Effector memory CD8-positive, alpha-beta T cell (primary cell): Measurements from ENCODE around the gene GATAD2B.

ENCODE experiments used
- ATAC-seq: fragments of 150-1000 bp; cut with Tn5 transposase; replicated peaks from 2 replicates; pipeline ENCODE4 v1.10.0; 2021; ENCODE audit warnings: mild to moderate bottlenecking, moderate library complexity
- DNase-seq, 3 experiments: peaks; one replicate each; pipeline ENCODE4 v3.0.0; 2021
- H3K27ac Mint-ChIP-seq, 2 donors: one replicate each; pipeline ENCODE4 v1.8.0; 2022; ENCODE audit warnings: mild to moderate bottlenecking in 2 of 2, mixed read lengths in 2 of 2, moderate library complexity in 2 of 2
- H3K27me3 Mint-ChIP-seq, 2 donors: one replicate each; pipeline ENCODE4 v1.8.0; 2022; ENCODE audit warnings: mixed read lengths in 2 of 2
- H3K36me3 Mint-ChIP-seq: one replicate; pipeline ENCODE4 v1.8.0; 2022; ENCODE audit warnings: mild to moderate bottlenecking, moderate library complexity, mixed read lengths; ENCODE audit not compliant: insufficient read depth
- H3K4me1 Mint-ChIP-seq, 2 donors: one replicate each; pipeline ENCODE4 v1.8.0; 2022; ENCODE audit warnings: low read depth in 2 of 2, mixed read lengths in 2 of 2
- H3K4me3 Mint-ChIP-seq, 2 donors: one replicate each; pipeline ENCODE4 v1.8.0; 2022; ENCODE audit warnings: mild to moderate bottlenecking in 2 of 2, mixed read lengths in 2 of 2, moderate library complexity in 2 of 2
- H3K9me3 Mint-ChIP-seq, 2 donors: one replicate each; pipeline ENCODE4 v1.8.0; 2022; ENCODE audit warnings: mixed read lengths in 2 of 2

The GATAD2B gene

DNA sequence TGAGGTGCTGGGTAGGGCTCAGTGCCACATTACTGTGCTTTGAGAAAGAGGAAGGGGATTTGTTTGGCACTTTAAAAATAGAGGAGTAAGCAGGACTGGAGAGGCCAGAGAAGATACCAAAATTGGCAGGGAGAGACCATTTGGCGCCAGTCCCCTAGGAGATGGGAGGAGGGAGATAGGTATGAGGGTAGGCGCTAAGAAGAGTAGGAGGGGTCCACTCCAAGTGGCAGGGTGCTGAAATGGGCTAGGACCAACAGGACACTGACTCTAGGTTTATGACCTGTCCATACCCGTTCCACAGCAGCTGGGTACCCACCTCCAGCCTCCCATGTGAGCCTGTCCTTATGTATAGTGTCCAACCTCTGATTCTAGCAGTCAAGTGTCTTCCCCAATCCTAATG, 36.7 kb upstream of the GATAD2B start:
- H3K4me1 Mint-ChIP-seq: peaks cover 42 to 45% of the 10 kb centered on the region in 2 donors
- DNase-seq (no peak), ATAC-seq (no peak)
- H3K36me3 Mint-ChIP-seq: peaks cover 9% of the 10 kb centered on the region
- no peak overlapping the region for H3K4me3 Mint-ChIP-seq
- H3K27me3 Mint-ChIP-seq: no peaks in the 10 kb centered on the region
- peak overlapping the region in 1 of 2 donors; percentile 83 for H3K27ac Mint-ChIP-seq
- no peaks in the 10 kb centered on the region for H3K9me3 Mint-ChIP-seq

DNA sequence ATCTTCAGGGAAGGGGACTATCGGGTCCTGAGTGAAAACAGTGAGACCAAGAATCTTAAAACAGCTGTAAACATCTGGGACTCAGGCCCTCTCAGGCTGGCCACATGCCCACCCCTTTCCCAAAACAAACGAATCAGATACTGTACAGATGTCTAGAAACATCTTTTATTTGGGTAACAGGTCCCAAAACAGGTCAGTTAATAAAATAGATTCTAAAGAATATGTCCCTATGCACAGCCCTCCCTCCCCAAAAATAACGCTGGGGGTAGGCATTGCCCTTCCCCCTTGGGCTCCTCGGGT, 36.1 kb upstream of the GATAD2B start:
- peak overlapping the region; percentile 83 to 92 for H3K27ac Mint-ChIP-seq
- H3K4me1 Mint-ChIP-seq: peaks cover 44 to 45% of the 10 kb centered on the region in 2 donors
- DNase-seq (no peak), ATAC-seq (no peak)
- no peaks in the 10 kb centered on the region for H3K27me3 Mint-ChIP-seq
- no peaks in the 10 kb centered on the region for H3K9me3 Mint-ChIP-seq
- H3K4me3 Mint-ChIP-seq: peak overlapping the region; percentile 89 to 90
- H3K36me3 Mint-ChIP-seq: peaks cover 11% of the 10 kb centered on the region

DNA sequence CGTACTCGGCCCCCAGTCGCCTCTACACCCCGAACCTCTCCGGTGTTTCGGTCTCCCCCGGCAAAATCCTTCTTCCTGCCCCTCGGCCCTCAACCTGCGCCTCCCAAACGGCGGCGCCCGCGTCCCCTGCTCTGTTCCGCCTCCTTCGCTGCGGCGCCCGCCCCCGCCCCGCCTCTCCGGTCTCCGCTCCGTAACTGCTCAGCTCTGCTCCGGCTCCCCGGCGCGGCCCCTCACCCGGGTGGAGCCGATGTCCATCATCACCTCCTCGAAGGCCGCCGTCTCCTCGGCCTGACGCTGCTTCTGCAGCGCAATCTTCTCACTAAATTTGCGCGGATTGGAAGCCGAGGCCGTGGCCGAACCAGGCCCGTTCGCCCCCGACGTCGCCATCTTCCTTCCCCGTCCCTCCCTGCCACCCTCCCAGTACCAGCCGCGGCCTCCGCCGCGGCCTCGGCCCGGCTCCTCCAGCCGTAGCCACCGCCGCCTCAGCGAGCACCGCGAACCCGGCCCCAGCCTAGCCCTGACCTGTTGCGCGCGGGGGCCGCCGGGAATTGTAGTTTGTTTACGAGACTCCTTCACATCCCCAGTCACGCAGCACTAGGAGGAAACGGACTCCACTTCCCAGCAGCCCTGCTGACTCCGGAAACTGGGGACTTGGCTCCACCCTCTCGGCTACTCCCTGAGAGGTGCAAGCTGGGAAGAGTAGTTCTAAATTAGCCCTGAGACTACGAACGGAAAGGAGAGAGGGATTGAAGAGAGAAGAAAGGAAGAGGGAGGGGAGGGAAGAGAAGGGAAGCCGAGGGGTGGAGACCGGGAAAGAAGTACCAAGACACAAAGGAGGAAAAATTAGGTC, 35.6 kb upstream of the GATAD2B start, which contains the start of gene CRTC2:
Gene CRTC2 (minus strand): TSS at position 502 of the 850 bp plus-strand sequence. CDS start 115 bp downstream, at position 387.
- DNase-seq: peak; percentile 95 to 98 (median 97)
- Mint-ChIP-seq H3K4me1 (peaks cover 42 to 43% of the 10 kb centered on the region in 2 donors), H3K27ac (peak within 1 kb of the TSS; percentile 83 to 92), H3K27me3 (no peaks in the 10 kb centered on the region), H3K4me3 (peak within 1 kb of the TSS; percentile 89 to 90), H3K9me3 (no peaks in the 10 kb centered on the region), H3K36me3 (peaks cover 14% of the 10 kb centered on the region)
- peak; percentile 89 for ATAC-seq

DNA sequence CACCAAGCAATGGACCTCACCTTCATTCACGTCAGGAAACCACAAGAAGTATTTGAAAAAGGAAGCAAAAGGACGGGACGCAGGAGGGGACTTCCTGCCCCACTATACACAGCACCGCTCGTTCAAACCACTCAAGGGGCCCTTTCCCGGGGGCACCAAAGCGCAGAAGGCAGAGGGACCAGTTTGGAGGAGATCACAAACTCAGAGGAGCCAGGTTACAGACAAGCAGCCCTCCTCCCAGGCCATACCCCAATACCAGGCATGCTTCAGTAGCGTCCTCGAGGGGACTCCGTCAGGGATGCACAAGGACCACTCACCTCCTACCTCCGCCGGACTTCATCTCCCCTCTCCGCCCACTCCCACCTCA, 35.0 kb upstream of the GATAD2B start:
- H3K4me1 Mint-ChIP-seq: peaks cover 40 to 41% of the 10 kb centered on the region in 2 donors
- peak; percentile 28 for ATAC-seq
- peak; percentile 25 to 44 (median 32) for DNase-seq
- peak overlapping the region; percentile 83 to 92 for H3K27ac Mint-ChIP-seq
- no peaks in the 10 kb centered on the region for H3K9me3 Mint-ChIP-seq
- no peaks in the 10 kb centered on the region for H3K27me3 Mint-ChIP-seq
- peaks cover 20% of the 10 kb centered on the region for H3K36me3 Mint-ChIP-seq
- peak overlapping the region; percentile 89 to 90 for H3K4me3 Mint-ChIP-seq

DNA sequence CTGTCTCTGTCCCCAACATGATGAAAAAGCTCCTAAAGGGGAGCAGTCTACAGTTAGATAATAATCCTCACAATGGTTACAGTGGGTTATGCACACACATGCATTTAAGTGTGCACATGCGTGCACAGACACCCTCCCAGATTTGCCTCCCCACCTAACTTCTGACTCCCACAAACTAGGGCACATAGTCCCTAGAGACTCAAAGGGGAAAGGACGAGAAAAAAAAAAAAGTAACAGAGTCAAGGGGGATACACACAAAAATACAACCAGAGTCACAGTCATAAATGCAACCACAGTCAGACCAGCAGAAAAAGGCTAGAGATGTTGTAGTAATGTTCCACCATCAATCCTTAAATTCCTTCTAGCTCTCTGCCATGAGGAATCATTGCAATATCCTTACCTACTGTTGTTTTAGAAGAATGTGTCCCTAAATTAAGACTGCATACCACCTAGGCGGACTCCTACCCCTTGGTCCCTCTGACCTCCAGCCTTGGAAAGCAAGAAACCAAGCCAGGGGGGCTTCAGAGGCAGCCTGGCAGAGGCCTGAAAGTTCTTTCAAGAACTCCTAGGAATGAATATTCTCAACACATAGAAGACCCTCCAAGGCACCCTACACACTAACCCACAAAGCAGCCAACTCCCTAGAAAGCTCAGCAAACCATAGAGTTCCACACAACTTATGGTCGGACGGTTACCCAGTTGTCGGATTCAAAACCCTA, 34.4 kb upstream of the GATAD2B start:
- peaks cover 34 to 39% of the 10 kb centered on the region in 2 donors for H3K4me1 Mint-ChIP-seq
- no peaks in the 10 kb centered on the region for H3K9me3 Mint-ChIP-seq
- peak overlapping the region; percentile 89 to 90 for H3K4me3 Mint-ChIP-seq
- DNase-seq: no peak
- ATAC-seq: no peak
- peaks cover 26% of the 10 kb centered on the region for H3K36me3 Mint-ChIP-seq
- H3K27me3 Mint-ChIP-seq: no peaks in the 10 kb centered on the region
- H3K27ac Mint-ChIP-seq: peak overlapping the region; percentile 83 to 92

DNA sequence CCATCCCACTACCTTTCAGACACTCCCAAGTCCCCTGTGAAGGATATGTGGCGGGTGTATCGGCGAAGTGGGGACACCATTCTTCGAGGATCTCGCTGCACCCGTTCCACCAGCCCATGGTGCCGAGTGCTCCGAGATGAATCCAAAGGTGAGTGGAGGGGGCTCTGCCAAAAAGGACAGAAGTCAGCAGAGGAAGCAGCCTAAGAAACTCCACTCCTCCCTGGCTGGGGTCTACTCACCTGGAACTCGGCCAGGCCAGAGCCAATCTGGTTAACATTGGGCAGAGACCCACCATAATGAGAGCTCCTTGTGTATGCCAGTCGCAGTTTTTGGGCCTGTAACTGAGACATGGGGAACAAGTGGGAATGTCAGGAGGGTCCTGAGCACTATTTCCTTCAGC, 32.1 kb upstream of the GATAD2B start:
- Mint-ChIP-seq H3K27ac (peak overlapping the region; percentile 83 to 92), H3K36me3 (peaks cover 47% of the 10 kb centered on the region), H3K4me1 (peaks cover 34 to 39% of the 10 kb centered on the region in 2 donors), H3K27me3 (no peaks in the 10 kb centered on the region), H3K4me3 (peak overlapping the region in 1 of 2 donors; percentile 35), H3K9me3 (no peaks in the 10 kb centered on the region)
- DNase-seq (no peak), ATAC-seq (no peak)

DNA sequence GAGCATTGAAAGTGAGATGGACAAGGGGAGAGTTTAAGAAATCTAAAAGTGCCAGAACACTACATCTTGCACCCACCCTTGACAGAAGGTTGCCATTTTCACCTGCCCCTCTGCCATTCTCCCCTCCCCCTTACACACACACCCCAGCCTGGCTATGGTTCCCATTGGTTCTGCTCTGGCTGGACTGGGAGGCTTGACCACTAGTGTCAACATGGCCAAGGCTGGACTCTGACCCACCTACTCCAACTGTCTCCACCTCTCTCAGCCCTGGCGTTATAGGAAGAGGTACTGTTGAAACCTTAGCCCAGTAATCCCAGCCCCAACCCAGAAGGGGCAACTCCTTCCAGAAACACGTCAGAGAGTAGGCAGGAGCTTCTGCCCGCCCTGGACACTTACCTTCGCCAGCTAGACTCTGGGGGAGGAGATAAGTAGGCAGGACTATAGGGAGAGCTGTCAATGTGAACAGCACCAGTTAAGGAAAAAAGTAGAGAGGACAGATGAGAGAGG, 31.1 kb upstream of the GATAD2B start:
- peaks cover 49% of the 10 kb centered on the region for H3K36me3 Mint-ChIP-seq
- H3K4me3 Mint-ChIP-seq: no peak overlapping the region

DNA sequence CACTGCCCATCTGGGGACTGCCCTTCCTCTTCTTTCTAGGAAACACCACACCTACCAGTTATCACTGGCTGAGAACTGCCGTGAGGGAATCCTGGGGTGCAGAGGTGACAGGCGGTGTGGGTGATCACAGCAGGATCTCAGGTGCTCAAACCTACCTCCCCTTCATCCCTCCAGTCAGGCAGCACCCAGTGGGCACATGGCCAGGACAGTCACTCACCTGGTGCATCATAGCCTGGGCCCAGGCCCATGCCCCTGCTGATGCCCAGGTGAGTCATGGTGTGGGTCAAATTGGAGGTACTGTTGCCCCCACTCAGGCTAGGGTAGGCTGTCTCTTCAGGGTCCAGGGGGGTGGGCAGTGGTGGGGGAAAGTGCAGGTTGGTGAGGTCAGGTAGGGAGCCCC, 29.0 kb upstream of the GATAD2B start:
- H3K4me3 Mint-ChIP-seq: no peak overlapping the region
- peaks cover 59% of the 10 kb centered on the region for H3K36me3 Mint-ChIP-seq
- H3K27ac Mint-ChIP-seq: peak overlapping the region in 1 of 2 donors; percentile 42
- H3K27me3 Mint-ChIP-seq: no peaks in the 10 kb centered on the region
- peaks cover 29 to 34% of the 10 kb centered on the region in 2 donors for H3K4me1 Mint-ChIP-seq
- no peaks in the 10 kb centered on the region for H3K9me3 Mint-ChIP-seq
- DNase-seq (no peak), ATAC-seq (no peak)

More for the DNA sequence above, 31.1 kb upstream of the GATAD2B start:
- Mint-ChIP-seq H3K27ac (peak overlapping the region; percentile 67 to 92), H3K9me3 (no peaks in the 10 kb centered on the region), H3K27me3 (no peaks in the 10 kb centered on the region), H3K4me1 (peaks cover 34 to 39% of the 10 kb centered on the region in 2 donors)
- ATAC-seq (no peak), DNase-seq (no peak)

DNA sequence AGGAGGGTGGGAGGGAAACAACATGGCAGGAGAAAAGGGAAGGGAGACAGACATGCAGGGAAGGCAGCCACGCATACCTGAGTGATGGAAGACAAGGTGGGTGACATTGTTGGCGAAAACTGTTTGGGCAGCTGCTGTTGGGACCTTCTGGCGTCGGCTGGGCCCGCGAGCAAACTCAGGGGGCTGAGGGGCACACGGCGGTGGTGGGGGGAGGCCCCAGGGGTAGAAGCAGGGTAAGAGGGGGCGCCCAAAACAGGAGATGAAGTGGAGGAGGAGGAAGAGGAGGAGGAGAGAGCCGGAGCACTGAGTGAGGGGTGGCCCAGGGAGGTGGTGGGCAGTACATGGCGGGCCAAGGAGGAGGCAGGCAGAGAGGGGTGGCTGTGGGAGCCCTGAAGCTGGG, 28.4 kb upstream of the GATAD2B start:
- Mint-ChIP-seq H3K27ac (peak overlapping the region in 1 of 2 donors; percentile 42), H3K4me3 (no peak overlapping the region), H3K9me3 (no peaks in the 10 kb centered on the region), H3K4me1 (peaks cover 25 to 30% of the 10 kb centered on the region in 2 donors), H3K36me3 (peaks cover 59% of the 10 kb centered on the region), H3K27me3 (no peaks in the 10 kb centered on the region)
- ATAC-seq (no peak), DNase-seq (no peak)

DNA sequence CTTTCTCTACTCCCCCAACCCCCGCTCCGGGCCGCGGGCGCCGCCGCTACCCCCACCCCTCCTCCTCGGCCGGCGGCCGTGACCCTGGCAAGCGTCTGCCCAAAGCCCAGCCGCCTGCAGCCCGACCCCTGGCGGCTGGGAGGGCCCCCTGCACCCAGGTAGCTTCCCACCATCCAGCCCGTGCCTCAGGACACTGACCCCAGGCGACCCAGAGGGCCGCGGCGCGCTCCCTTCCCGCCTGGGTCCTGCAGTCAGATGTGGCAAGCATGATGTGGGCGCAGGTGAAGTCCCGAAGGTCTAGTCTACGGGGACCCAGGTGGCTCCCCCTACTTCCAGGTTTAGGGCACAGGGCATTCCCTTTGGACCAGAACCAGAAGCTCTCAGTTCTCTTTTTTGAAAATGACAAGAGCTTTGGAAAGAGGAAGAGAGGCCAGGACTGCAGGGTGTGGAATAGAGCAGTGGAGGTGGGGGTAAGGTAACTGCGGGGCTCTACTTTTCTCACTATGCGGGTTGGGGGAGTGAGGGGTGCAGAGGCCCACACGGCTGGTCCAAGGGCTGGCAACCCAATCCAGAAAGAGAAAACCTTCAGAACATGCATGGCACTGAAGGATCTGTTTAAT, 24.0 kb upstream of the GATAD2B start, which contains the start of gene DENND4B:
Gene DENND4B (minus strand): TSS at position 97 of the 620 bp plus-strand sequence. CDS start 2,344 bp downstream, outside the sequence.
- H3K27ac Mint-ChIP-seq: peak within 1 kb of the TSS; percentile 96 to 97
- no peaks in the 10 kb centered on the region for H3K9me3 Mint-ChIP-seq
- peak within 1 kb of the TSS; percentile 93 to 94 for H3K4me3 Mint-ChIP-seq
- ATAC-seq: peak; percentile 54
- DNase-seq: peak; percentile 65 to 69 (median 66)
- peaks cover 39 to 40% of the 10 kb centered on the region in 2 donors for H3K4me1 Mint-ChIP-seq
- peaks cover 74% of the 10 kb centered on the region for H3K36me3 Mint-ChIP-seq
- H3K27me3 Mint-ChIP-seq: no peaks in the 10 kb centered on the region

DNA sequence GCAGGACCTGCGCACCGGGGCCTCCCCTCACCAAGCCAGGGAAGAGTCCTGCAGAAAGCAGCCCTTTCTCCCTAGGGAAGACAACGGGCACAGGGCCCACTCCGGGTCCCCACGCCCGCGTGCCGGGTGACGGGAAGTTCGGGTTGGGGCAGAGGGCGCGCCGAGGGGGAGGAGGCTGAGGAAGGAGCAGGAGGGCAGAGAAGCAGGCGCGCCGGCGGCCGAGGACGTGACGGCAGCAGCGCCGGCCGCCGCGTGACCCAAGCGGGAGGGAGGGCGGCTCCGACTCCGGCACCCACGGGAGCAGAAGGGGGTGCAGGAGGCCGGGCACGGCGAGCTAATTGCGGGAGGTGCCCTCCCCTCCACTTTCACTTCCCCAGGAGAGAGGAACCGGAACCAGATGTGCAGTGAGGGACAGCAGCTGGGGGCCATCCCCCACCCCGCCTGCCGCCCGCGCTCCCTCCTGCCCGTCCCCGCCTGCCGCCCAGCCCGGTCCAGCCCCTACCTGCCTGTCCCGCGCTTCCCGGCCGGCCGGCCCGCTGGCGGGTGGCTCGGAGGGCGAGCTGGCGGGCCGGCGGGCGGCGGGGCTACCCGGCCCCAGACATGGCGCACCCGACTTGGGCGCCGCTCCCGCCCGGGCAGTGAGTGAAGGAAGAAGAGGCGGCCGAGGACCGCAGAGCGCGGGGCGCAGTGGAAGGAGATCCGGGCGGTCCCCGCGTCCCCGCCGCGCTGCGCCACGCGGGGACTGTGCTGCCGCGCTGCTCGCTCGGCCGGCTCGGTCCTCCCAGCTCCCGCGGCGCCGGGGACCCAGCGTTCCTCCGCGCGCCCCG, 23.2 kb upstream of the GATAD2B start:
- H3K27me3 Mint-ChIP-seq: no peaks in the 10 kb centered on the region
- ATAC-seq: peak; percentile 67
- no peaks in the 10 kb centered on the region for H3K9me3 Mint-ChIP-seq
- H3K4me1 Mint-ChIP-seq: peaks cover 43 to 44% of the 10 kb centered on the region in 2 donors
- peak; percentile 72 to 75 (median 74) for DNase-seq
- peak overlapping the region; percentile 93 to 94 for H3K4me3 Mint-ChIP-seq
- H3K36me3 Mint-ChIP-seq: peaks cover 70% of the 10 kb centered on the region
- peak overlapping the region; percentile 96 to 97 for H3K27ac Mint-ChIP-seq

DNA sequence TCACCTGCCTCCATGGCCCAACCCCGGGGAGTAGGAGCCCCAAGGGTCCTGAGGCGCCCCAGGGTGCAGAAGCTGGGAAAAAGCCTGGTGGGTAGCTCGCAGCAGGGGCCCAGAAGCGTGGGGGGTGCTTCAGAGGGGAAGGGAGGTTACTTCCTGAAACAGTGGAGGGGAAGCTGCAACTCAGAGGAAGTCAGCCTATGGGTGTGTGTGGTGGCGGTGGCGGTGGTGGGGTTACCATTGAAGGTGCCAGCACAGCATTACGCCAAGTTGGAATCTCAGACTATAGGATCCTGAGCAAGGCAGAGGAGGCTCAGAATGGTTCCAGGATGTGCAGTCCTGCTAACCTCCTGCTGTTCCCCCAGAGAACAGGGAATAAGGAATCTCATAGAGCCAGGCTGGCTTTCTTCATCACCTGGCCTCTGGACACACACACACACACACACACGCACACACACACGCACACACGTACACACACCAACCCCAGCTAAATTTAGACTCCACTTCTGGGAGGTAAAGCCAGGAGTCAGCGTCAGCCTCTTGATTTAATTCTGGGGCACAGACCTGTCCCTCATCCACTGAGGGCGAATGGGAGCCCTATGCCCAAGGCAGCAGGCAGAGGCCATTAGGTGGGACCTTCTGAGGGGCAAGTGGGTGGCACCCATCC, 22.5 kb upstream of the GATAD2B start:
- peak; percentile 79 to 84 (median 83) for DNase-seq
- H3K9me3 Mint-ChIP-seq: no peaks in the 10 kb centered on the region
- H3K27me3 Mint-ChIP-seq: no peaks in the 10 kb centered on the region
- peaks cover 45 to 46% of the 10 kb centered on the region in 2 donors for H3K4me1 Mint-ChIP-seq
- peak; percentile 75 for ATAC-seq
- peak overlapping the region; percentile 96 to 97 for H3K27ac Mint-ChIP-seq
- H3K36me3 Mint-ChIP-seq: peaks cover 63% of the 10 kb centered on the region
- H3K4me3 Mint-ChIP-seq: peak overlapping the region; percentile 93 to 94
